Spinal cord (tissue), 10 donors: ENCODE measurements around the gene ZC3H12C. TPM values are rescaled to one million over a fixed set of nuclear protein-coding genes. Genes with fewer than 3 reads are reported as not detected.

ENCODE experiments used
- DNase-seq, 6 donors: peaks; one replicate each; pipeline versions ENCODE4 v3.0.0 to v3.0.0-alpha.2; 2013 to 2015; ENCODE audit warnings: low spot score in 6 of 6, low read depth in 4 of 6
- H3K27ac ChIP-seq: one replicate; pipeline ENCODE4 v1.5.1; 2013; ENCODE audit warnings: low read depth, low read length, control low read depth
- H3K27me3 ChIP-seq: one replicate; pipeline ENCODE4 v1.6.1; 2013; ENCODE audit warnings: low read length; ENCODE audit not compliant: control insufficient read depth, insufficient read depth
- H3K36me3 ChIP-seq: one replicate; pipeline ENCODE4 v1.6.1; 2013; ENCODE audit warnings: low read length; ENCODE audit not compliant: control insufficient read depth, insufficient read depth
- H3K4me1 ChIP-seq: one replicate; pipeline ENCODE4 v1.6.1; 2013; ENCODE audit warnings: low read length; ENCODE audit not compliant: control insufficient read depth, insufficient read depth
- H3K4me3 ChIP-seq: one replicate; pipeline ENCODE4 v1.5.1; 2013; ENCODE audit warnings: low read depth, low read length, control low read depth
- H3K9me3 ChIP-seq: one replicate; pipeline ENCODE4 v1.6.1; 2013; ENCODE audit warnings: low read length; ENCODE audit not compliant: control insufficient read depth, insufficient read depth
- WGBS: methylation state at CpG from one replicate; pipeline ENCODE4 v1.1.5; 2013; ENCODE audit warnings: missing lambda C conversion rate; ENCODE audit not compliant: insufficient coverage; 5-methylcytosine and 5-hydroxymethylcytosine counted together
- polyA plus RNA-seq, 2 donors: library from polyadenylated mRNA; unstranded; fragments of 120-200 nt; gene quantifications; one replicate each; pipeline ENCODE4 v1.2.1, GENCODE V29; 2013; ENCODE audit not compliant: insufficient read length in 2 of 2
- total RNA-seq, 2 donors: library from RNA; depleted of rRNA in 1 of 2; stranded (reverse); fragments of 120-200 nt in 1 of 2; fragments of >200 nt in 1 of 2; gene quantifications; one replicate each; pipeline versions ENCODE4 v1.2.3 to v1.2.4, GENCODE V29; 2013 to 2014
- donor health status: healthy.

Gene ZC3H12C
- total and polyA plus RNA-seq, 4 donors = 6.8 to 16.6 (median 12.3) TPM

DNA sequence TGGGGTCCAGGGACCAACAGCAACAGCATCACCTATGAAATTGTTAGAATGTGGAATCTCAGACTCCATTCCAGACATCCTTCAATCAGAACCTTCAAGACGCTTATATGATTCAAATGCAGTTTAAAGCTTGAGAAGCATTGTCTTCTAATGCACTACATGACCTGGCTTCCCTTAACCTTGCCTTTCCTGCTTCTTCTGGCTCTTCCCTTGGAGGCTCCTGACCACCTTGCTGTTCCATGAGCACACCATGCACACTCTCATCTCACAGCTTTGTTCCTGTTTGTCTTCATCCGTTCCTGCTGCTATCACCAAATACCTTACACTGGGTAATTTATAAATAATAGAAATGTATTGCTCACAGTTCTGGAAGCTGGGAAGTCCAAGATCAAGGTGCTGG, 26.1 kb downstream of the ZC3H12C start:
- WGBS = 88% methylated on average over 1 of the region's 2 CpGs
- no peaks in the 10 kb centered on the region for H3K27me3 ChIP-seq
- H3K4me1 ChIP-seq = no peaks in the 10 kb centered on the region
- peaks cover 4% of the 10 kb centered on the region for H3K36me3 ChIP-seq
- H3K9me3 ChIP-seq = no peaks in the 10 kb centered on the region
- no peak overlapping the region for H3K4me3 ChIP-seq
- DNase-seq = no peak
- H3K27ac ChIP-seq = no peak overlapping the region

DNA sequence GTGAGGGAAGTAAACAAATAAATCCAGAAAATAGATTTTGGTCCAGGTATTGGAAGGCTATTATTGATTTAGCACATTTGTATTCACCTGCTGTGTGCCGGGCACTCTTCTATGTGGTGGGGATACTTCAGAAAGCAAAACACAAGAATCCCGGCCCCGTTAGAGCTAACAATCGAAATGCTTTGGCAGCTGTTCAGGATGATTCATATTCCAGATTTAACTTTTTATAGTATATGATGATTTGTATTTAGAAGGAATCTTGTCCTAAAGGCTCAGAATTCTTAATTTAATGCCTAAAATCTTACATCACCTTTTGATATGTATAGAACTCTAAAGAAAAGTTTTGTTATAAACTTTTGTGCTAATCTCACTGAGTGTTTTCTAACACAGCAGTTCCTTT, 28.0 kb downstream of the ZC3H12C start:
- no peaks in the 10 kb centered on the region for H3K4me1 ChIP-seq
- WGBS = no CpG with 5 or more reads among the region's 4 CpGs
- H3K27ac ChIP-seq = no peak overlapping the region
- no peak overlapping the region for H3K4me3 ChIP-seq
- no peaks in the 10 kb centered on the region for H3K27me3 ChIP-seq
- no peak for DNase-seq
- H3K36me3 ChIP-seq = no peaks in the 10 kb centered on the region
- H3K9me3 ChIP-seq = no peaks in the 10 kb centered on the region

DNA sequence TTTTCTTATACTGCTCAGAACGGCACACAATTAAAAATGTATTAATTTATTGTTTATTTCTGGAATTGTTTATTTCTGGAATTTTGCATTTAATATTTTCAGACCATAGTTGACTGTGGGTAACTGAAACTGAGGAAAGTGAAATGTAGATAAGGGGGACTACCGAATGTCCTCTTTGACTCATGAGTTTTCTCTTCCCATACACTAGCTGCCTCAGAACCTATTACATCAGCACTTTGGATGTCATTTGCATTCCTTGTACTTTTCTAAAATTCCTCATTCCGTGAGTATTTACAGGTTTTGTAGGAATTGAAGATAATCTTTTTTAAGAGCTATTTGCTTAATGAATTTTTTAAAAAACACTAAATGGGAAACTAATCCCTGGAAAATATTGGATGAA, 29.8 kb downstream of the ZC3H12C start:
- H3K27me3 ChIP-seq = no peaks in the 10 kb centered on the region
- H3K36me3 ChIP-seq = no peaks in the 10 kb centered on the region
- WGBS = no CpG with 5 or more reads among the region's 3 CpGs
- DNase-seq = no peak
- no peaks in the 10 kb centered on the region for H3K9me3 ChIP-seq
- H3K27ac ChIP-seq = no peak overlapping the region
- H3K4me1 ChIP-seq = no peaks in the 10 kb centered on the region
- no peak overlapping the region for H3K4me3 ChIP-seq

DNA sequence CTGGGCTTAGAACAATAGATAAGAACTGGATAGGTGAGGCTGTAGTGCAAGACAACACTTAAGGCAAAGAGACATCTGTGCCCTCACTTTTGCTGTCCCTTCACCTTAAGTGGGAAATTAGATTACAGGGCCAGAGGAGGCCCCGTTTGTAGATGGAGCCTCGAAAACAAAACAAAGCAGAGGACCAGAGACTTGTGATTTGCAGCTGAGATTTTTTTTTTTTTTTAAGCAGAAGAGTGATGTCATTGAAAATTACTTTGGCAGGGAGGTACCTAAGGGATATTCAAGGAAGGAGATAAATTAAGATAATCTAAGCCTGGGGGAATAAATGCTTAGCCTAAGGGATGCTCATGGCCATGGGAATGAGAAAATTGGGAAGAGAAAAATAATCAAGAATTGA, 31.4 kb downstream of the ZC3H12C start:
- Histone ChIP-seq H3K4me3 (no peak overlapping the region), H3K36me3 (no peaks in the 10 kb centered on the region), H3K27me3 (no peaks in the 10 kb centered on the region), H3K27ac (no peak overlapping the region), H3K9me3 (no peaks in the 10 kb centered on the region), H3K4me1 (no peaks in the 10 kb centered on the region)
- no peak for DNase-seq
- WGBS = no CpG with 5 or more reads among the region's 2 CpGs

DNA sequence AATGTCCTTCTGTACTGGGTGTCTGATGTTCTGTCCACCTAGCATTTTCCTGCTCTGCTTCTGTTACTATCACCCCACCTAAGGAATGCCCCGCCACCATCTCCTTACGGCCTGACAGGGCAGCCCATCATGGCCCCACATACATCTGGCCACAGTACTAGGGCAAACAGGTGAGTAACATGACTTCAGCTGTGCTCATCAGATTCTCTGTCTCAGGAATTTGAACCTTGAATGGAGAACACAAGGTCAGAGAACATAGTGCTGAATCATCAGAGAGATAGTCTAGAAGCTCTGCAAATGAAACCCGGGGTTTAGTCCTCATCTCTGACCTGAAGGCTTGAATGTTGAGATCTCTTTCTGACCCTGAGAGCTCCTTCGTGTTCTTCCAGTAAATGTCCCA, 32.4 kb downstream of the ZC3H12C start:
- Histone ChIP-seq H3K4me3 (no peak overlapping the region), H3K4me1 (no peaks in the 10 kb centered on the region), H3K27ac (no peak overlapping the region), H3K9me3 (no peaks in the 10 kb centered on the region), H3K27me3 (no peaks in the 10 kb centered on the region), H3K36me3 (no peaks in the 10 kb centered on the region)
- 91% methylated on average over 3 of the region's 4 CpGs for WGBS
- no peak for DNase-seq

DNA sequence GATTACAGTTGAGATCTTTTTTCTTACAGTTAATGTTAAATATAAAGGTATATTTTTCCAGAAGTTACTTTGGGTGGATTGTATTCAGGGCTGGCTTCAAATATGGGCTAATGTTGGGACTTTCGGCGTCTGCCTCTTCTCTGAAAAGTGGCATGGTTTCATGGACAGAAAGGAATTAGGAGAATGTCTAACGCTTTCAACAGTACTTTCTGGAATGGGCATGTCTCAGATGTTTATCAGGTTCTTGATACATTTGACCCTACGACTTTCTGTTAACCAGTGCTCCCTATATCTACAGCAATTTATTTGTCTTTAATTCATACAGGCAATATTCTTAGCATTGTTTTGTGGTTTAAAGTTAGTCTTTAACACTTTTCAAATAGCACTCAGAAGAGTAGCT, 33.7 kb downstream of the ZC3H12C start:
- Histone ChIP-seq H3K4me3 (no peak overlapping the region), H3K27ac (no peak overlapping the region), H3K36me3 (no peaks in the 10 kb centered on the region), H3K9me3 (no peaks in the 10 kb centered on the region), H3K4me1 (no peaks in the 10 kb centered on the region), H3K27me3 (no peaks in the 10 kb centered on the region)
- no peak for DNase-seq
- WGBS = 83% methylated on average over 2 of the region's 4 CpGs

DNA sequence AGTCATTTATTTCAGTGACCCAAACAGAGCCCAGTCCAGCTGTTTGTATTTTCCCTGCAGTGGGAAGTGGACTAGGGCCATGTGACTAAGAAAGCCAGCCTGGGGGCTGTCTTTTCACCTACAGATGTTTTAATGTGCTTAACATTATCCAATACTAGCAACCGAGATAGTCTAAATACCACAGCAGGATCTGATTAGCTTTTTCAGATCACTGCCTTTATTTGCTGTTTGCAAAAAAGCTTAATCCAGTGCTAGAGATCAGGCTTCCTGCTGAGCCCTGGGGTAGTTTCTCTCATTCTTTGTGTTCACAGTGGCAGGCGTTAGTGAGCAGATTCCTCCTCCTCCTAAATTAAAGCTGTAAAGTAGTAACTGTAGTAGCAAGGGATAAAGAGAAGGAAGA, 35.0 kb downstream of the ZC3H12C start:
- H3K9me3 ChIP-seq = no peaks in the 10 kb centered on the region
- peak overlapping the region; percentile 43 for H3K27ac ChIP-seq
- H3K36me3 ChIP-seq = no peaks in the 10 kb centered on the region
- 0% methylated on average over 1 of the region's 2 CpGs for WGBS
- no peaks in the 10 kb centered on the region for H3K4me1 ChIP-seq
- H3K27me3 ChIP-seq = no peaks in the 10 kb centered on the region
- peak in 2 of 6 donors; percentile 51 to 85 for DNase-seq
- no peak overlapping the region for H3K4me3 ChIP-seq

DNA sequence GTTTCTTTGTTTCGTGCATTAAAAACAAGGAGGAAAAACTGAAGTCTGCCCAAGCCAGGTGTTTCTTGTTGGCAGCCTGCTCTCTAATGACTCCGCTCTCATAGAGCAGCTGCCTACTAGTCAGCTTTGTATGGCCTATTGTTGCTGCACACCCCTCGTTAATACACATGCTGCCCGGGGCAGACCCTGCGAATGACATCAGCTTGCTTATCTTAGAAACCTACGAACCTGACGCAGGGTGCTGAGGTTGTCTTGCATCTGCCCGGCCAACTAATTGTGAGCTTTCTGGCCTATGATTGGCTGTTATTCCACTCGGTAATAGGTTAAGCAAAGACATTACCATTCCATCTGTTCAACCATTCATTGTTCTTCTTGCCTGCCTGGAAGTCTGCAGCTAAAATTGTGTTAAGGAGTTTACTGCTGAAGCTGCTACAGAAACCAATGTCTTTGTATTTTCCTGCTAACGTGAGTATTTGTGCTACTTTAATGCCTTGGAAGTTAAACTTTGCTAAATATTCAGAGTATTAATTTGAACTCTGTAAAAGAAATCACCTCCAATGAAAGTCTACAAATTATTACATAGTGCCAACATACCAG, 37.5 kb downstream of the ZC3H12C start:
- peak in 4 of 6 donors; percentile 24 to 92 (median 56) for DNase-seq
- Histone ChIP-seq H3K36me3 (no peaks in the 10 kb centered on the region), H3K27me3 (no peaks in the 10 kb centered on the region), H3K27ac (peak overlapping the region; percentile 16), H3K4me1 (no peaks in the 10 kb centered on the region), H3K4me3 (no peak overlapping the region), H3K9me3 (no peaks in the 10 kb centered on the region)
- WGBS = 20% methylated on average over 7 of the region's 10 CpGs

DNA sequence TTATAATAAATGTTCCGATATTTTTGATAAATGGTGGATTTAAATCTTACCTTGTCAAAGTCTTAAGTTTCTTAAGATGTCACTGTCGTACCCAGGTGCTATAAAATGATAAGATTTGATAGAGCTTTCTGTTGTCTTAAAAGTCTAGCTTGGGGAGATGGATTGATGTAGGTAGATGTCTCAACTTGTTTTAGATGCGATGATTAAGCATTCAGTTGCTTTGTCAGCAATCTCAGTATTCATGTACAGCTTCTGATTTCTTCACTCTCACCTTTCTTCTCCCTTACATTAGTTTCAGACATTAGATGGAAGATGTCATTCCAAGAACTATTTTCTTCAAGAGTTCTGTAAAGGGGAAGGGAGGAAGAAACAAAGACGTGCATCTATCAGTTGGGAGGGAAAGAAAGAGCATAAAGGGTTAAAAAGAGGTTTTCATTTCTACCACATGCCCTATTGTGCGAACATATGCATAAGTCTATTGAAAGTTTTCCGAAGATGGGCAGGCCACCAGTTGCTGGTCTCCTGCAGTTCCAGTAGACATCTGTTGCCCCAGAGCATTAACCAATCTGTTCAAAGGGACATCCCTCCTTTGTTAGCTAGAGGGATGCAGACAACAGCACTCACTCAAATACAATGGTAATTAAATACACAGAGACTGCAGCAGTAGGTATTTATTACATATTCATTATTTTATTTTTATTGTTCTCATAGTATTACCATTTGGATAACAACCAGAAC, 38.4 kb downstream of the ZC3H12C start:
- H3K36me3 ChIP-seq = no peaks in the 10 kb centered on the region
- no peaks in the 10 kb centered on the region for H3K4me1 ChIP-seq
- no peak overlapping the region for H3K27ac ChIP-seq
- H3K4me3 ChIP-seq = no peak overlapping the region
- peak in 2 of 6 donors; percentile 43 to 72 for DNase-seq
- H3K9me3 ChIP-seq = no peaks in the 10 kb centered on the region
- no peaks in the 10 kb centered on the region for H3K27me3 ChIP-seq
- WGBS = 63% methylated on average over 4 of the region's 6 CpGs

DNA sequence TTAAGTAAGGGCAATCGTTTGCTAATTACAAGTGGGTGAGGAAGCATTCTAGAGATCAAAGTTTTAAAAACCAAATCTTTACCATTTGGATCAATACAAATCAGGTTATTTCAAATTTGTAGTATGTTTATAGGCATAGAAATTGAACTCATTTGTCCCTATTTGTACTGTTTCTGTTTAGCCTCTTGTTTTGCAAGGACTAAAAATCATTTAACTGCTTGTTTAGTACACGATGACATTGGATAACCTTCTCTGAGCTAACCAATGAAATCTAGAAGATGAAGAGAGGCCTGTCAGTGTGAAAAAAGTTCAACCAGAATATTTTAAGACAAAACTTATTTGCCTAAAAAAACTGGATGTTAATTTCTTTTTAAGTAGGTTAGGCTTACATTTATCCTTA, 40.0 kb downstream of the ZC3H12C start:
- no peak overlapping the region for H3K27ac ChIP-seq
- no peaks in the 10 kb centered on the region for H3K27me3 ChIP-seq
- WGBS = no CpG with 5 or more reads among the region's 2 CpGs
- H3K4me3 ChIP-seq = no peak overlapping the region
- H3K4me1 ChIP-seq = no peaks in the 10 kb centered on the region
- DNase-seq = peak in 1 of 6 donors; percentile 13
- H3K36me3 ChIP-seq = no peaks in the 10 kb centered on the region
- H3K9me3 ChIP-seq = no peaks in the 10 kb centered on the region
